T47D (cell line): Measurements from ENCODE around the gene EBLN2.

Experiments
- DNase-seq, 2 experiments: peaks; one replicate each; pipeline versions ENCODE4 v3.0.0 to v3.0.0-alpha.2; 2011 to 2012; ENCODE audit warnings: low read depth in 1 of 2, low spot score in 1 of 2
- JUND ChIP-seq: IDR thresholded peaks from 2 replicates; pipeline ENCODE4 v1.6.1; 2012; ENCODE audit warnings: low read depth
- in situ Hi-C: cut with HindIII; loops from 2 replicates; pipeline ENCODE4 v1.10.0; 2016; ENCODE audit warnings: low sequenced_read_pairs, low pct_unique_long_range_greater_than_20kb

Gene EBLN2

GRCh38 chr3:73070675-73071575 lies 9.5 kb downstream of the EBLN2 start:
- no peak for DNase-seq
- no peak for TF ChIP-seq JUND
- in situ Hi-C loops = no loop called here

DNA sequence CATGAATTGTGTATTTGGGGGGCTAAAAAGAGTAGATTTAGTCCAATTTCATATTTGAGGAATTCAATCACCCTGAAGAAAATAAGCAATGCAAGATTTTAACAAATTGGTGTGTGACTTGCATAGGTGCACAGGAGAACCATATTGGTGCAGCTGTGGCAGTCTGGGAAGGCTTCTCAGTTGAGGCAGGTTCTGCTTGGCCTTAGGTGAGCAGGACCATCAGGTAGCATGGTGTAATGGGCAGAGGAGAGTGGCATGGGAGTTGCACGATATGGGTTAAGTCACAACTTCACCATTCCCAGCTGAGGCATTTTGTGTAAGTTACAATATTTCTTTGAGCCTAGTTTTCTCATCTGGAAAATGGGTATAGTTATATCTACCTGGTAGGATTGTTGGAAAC lies 10.5 kb downstream of the EBLN2 start:
- DNase-seq = no peak
- in situ Hi-C loops = no loop called here
- no peak for TF ChIP-seq JUND

- TF ChIP-seq JUND = no peak
- in situ Hi-C loops = no loop called here
- DNase-seq = no peak
These were observed 11.2 kb downstream of the EBLN2 start for GRCh38 chr3:73072634-73073033.

DNA sequence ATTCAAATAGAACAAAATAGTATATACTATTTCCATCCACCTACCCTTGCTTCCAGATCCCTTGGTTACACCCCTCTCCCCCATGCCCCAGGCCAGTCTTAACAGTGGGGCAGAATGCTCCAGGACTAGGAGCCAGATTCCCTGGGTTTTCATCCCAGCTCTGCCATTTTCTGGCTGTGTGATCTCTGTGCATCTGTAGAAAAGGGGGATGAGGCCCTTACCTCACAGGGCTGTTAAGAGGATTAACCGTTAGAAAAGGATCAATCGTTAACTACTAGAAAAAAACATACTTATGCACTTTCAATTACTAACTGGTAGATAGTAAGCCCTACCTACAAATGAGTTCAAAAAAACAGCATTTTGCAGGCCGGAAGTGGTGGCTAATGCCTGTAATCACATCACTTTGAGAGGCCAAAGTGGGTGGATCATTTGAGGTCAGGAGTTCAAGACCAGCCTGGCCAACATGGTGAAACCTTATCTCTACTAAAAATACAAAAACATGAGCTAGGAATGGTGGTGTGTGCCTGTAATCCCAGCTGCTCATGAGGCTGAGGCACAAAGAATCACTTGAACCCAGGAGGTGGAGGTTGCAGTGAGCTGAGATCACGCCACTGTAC lies 11.7 kb downstream of the EBLN2 start:
- TF ChIP-seq JUND = no peak
- in situ Hi-C loops = no loop called here
- DNase-seq = no peak

DNA sequence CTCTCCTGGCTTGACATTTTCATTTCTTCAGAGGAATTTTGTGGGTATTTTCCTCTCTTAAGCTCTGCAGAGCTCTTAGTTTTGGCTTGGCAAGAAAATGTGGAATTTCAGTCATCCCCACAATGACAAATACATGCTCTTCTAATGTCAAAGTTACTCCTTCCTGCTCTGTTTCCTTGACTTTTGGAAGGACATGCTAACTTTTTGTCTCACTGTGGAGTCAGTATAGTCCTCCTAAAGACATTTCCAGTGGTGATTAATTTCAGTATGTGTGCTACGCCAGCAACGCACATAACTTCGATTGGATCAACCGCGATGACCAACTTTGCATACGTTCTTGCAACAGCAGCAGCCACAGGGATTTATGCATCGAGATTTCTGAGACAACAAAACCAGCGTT lies 13.3 kb downstream of the EBLN2 start:
- TF ChIP-seq JUND = no peak
- DNase-seq = no peak
- in situ Hi-C loops = no loop called here

- in situ Hi-C loops = no loop called here
- no peak for TF ChIP-seq JUND
- no peak for DNase-seq
These were observed 18.9 kb downstream of the EBLN2 start for GRCh38 chr3:73080216-73080966.

DNA sequence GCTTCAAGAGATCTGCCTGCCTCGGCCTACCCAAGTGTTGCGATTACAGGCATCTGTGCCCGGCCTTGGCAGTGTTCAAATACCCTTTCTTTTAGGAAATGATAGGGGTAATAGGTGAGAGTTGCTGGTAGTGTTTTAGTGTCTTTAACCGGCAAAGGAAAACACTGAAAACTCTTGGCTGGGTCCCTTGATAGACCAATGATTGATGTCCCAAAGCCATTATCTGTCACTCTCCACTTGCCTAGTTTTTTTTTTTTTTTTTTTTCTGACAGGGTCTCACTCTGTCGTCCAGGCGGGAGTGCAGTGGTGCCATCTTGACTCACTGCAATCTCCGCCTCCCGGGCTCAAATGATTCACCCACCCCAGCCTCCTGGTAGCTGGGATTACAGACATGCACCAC lies 19.7 kb downstream of the EBLN2 start:
- in situ Hi-C loops = no loop called here
- no peak for DNase-seq
- no peak for TF ChIP-seq JUND

GRCh38 chr3:73084170-73084569 lies 22.7 kb downstream of the EBLN2 start:
- TF ChIP-seq JUND = no peak
- in situ Hi-C loops = no loop called here
- DNase-seq = no peak

GRCh38 chr3:73086071-73086494 lies 24.6 kb downstream of the EBLN2 start:
- in situ Hi-C loops = no loop called here
- peak; percentile 4 to 47 for DNase-seq
- TF ChIP-seq JUND = no peak

- TF ChIP-seq JUND = no peak
- peak; percentile 4 to 63 for DNase-seq
- in situ Hi-C loops = no loop called here
These were observed 32.7 kb downstream of the EBLN2 start for GRCh38 chr3:73094129-73094528.

- no peak for TF ChIP-seq JUND
- DNase-seq = no peak
- in situ Hi-C loops = no loop called here
These were observed 33.5 kb downstream of the EBLN2 start for GRCh38 chr3:73094951-73095350.

- no peak for DNase-seq
- no peak for TF ChIP-seq JUND
- in situ Hi-C loops = no loop called here
These were observed 34.7 kb downstream of the EBLN2 start for GRCh38 chr3:73096169-73096568.

DNA sequence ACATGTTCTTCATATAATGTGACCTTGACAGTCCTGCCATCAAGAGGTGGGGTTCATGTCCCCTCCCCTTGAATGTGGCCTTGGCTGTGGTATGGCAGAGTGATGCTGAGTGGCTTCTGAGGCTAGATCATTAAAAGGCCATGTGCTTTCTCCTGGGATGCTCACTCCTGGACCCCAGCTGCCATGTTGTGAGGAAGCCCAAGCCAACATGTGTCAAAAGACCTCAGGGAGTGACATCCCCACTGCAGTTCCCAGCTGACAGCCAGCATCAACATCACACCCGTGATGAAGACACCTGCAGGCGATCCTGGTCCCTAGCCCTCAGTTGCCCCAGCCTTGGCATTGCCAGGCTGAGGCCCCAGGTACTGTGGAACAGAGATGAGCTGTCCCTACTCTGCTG lies 36.6 kb downstream of the EBLN2 start:
- no peak for TF ChIP-seq JUND
- no peak for DNase-seq
- in situ Hi-C loops = no loop called here
